Coronary artery (tissue), 2 donors: ENCODE measurements around the gene PNPLA7.

Source experiments
- DNase-seq: peaks from one replicate; pipeline ENCODE4 v3.0.0-alpha.2; 2017; ENCODE audit warnings: low spot score
- H3K27ac ChIP-seq, 2 donors: fragments of 200-600 bp; sonication (generic); one replicate each; pipeline ENCODE4 v1.5.1; 2016 to 2019
- H3K4me3 ChIP-seq: fragments of 200-600 bp; sonication (generic); 2 replicates; pipeline ENCODE4 v1.5.1; 2016; ENCODE audit warnings: mild to moderate bottlenecking, moderate library complexity
- TF ChIP-seq, protein P1 (sequence below): fragments of 200-600 bp; sonication (generic); IDR thresholded peaks from one replicate; pipeline ENCODE4 v1.5.1; 2019; ENCODE audit warnings: antibody characterized with exemption

Gene PNPLA7

DNA sequence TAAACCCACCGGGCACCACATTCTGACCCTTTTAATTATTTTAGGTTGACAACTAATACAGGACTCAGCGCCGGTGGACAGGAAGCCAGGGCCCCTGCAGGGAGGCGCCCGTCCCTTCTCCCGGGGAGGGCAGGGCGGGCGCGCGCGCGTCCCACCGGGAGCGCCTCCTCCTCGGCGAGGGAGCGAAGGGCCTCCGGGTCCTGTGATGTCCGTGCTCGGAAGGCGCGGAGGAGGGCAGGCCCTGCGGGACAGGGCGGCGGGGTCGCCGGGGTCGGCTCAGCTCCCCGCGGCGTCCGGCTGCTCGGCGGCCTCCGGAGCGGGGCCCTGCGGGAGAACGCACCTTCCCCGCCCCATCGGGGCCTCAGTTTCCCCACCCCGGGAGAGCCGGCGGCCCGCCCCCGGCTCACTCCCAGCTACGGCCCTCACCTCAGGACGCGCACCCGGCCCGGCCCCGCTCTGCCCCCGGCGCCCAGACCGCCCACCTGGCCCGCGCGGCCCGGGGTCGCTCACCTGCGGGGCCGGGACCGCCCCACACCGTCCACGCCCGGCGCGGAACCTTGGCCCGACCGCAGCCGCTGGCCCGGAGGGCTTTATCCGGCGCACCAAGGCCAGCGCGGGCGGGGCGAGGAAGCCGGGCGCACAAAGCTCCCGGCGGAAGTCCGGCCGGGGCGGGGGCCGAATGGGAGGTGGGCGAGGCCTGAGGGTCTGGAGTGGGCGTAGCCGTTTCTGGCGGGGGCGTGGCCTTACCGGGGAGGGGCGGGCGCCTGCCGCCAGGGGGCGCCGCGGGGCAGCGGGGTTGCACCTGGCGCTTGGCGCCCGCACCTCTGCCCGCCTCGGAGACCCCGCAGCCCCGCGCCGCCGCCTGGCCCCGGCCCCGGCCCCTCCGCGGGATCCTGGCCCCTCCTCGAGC lies 127.3 kb downstream of the PNPLA7 start, which contains the start of the genes EXD3 and NOXA1:
TSS of gene EXD3 (minus strand) at position 559 of the 910 bp plus-strand sequence. CDS start 27,805 bp downstream, outside the sequence.
TSS of gene NOXA1 (plus strand) at position 790 of the 910 bp plus-strand sequence. CDS start 137 bp downstream, outside the sequence.
- peak; percentile 91 for DNase-seq
- peak within 1 kb of the TSS; percentile 95 for H3K4me3 ChIP-seq
- TF ChIP-seq, protein P1, sequence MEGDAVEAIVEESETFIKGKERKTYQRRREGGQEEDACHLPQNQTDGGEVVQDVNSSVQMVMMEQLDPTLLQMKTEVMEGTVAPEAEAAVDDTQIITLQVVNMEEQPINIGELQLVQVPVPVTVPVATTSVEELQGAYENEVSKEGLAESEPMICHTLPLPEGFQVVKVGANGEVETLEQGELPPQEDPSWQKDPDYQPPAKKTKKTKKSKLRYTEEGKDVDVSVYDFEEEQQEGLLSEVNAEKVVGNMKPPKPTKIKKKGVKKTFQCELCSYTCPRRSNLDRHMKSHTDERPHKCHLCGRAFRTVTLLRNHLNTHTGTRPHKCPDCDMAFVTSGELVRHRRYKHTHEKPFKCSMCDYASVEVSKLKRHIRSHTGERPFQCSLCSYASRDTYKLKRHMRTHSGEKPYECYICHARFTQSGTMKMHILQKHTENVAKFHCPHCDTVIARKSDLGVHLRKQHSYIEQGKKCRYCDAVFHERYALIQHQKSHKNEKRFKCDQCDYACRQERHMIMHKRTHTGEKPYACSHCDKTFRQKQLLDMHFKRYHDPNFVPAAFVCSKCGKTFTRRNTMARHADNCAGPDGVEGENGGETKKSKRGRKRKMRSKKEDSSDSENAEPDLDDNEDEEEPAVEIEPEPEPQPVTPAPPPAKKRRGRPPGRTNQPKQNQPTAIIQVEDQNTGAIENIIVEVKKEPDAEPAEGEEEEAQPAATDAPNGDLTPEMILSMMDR = peak; percentile 51
- peak within 1 kb of the TSS; percentile 71 to 87 for H3K27ac ChIP-seq

DNA sequence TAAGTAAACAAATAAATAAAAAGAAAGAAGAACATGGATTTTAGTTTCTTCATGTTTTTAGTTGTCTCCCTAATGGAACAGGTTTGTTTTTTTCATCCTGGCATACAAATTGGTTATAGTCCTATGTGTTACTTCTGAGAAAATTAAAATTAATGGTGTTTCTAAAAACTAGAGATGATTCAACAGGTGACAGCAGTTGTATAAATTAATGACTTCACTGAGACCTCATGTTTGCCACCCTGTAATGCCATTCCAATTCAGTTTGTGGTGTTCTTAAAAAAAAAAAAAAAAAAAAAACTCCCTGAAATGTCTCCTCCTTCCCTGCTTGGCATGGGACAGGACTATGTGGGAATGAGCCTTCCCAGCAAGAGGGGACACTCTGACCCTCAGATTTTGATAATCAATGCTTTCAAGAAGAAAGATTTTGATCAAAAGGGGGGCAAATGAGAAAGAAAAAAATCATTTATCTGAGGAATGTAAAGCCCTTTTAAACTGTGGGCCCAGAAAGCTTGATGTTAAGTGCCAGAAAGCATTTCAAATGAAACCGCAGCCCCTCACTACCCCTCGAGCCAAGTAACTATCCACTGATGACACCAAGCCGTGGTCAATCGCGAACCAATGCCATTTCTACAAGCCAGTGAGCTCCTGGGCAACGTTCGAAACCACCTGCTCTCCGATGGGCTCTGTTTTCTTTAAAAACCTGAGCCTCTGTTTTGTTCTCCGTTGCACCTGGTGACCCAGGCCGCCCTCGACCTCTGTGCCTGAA lies 128.2 kb downstream of the PNPLA7 start:
- TF ChIP-seq, protein P1 = no peak
- no peak for DNase-seq
- peak overlapping the region in 1 of 2 donors; percentile 55 for H3K27ac ChIP-seq
- H3K4me3 ChIP-seq = peak overlapping the region; percentile 95

DNA sequence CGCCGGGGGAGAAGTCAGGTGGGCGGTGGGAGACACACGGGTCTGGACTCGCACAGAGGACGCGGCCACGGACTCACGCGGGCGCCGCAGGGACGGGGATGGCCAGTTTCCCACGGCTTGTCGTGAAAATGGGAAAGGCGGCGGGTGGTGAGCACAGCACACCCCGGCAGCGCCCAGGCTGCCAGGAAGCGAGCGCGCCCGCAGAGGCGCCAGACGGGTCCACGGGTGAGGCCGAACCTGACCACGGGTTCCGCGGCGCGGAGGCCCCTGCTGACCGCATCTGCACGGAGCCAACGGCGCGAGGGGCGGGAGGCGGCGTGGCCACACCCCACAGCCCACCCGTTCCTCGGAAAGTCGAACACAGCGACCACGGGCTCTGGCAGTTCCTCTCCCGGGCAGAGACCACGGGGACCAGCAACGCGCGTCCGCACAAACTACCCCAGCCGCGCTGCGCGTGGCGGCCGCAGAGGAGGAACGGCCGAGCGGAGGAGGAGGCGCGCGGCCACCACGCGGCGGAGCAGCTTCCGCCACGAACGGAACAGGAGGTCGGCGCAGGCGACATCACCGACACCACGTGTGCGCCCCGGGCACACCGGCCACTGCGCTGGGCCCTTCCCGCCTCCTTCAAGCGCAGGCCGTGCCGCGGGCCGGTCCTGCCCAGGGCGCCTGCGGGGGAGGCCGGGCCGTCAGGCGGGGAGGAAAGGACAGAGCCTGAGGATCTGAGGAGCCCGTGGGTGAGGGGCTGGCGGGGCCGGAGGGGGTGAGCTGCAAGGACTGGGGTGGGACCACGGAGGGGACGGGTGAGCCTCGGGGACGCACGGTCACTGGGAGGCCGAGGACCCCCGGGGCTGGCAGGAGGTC lies 132.8 kb downstream of the PNPLA7 start:
- DNase-seq = no peak
- TF ChIP-seq, protein P1 = no peak
- H3K4me3 ChIP-seq = peak overlapping the region; percentile 37
- peak overlapping the region in 1 of 2 donors; percentile 44 for H3K27ac ChIP-seq

DNA sequence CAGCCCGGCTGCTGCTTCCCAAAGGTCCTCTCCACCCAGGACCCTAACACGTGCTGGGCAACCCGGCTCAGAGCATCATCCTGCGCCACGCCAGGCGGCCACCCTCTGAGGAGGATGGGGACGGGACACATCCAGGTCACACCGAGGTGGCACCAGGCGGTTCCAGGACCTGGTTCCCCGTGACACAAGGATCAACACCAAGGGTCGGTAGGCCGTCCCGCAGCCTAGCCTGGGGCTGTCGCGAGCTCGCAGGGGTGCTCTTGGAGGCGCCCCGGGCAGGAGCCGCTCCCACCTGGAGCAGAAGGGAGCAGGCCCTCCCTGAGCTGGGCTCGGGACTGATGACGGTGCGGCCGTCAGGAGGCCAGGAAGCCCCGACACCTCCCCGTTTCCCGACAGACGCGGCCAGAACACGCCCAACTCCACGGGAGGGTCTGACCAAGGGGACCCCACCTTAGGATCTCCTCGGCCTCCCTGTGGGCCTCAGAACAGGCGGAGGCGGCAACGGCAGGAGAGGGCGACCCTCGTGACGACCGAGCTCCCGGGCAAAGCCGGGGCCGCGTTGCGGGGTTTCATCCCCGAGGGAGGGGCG lies 133.5 kb downstream of the PNPLA7 start:
- DNase-seq = no peak
- Histone ChIP-seq H3K4me3 (no peak overlapping the region), H3K27ac (peak overlapping the region in 1 of 2 donors; percentile 44)
- TF ChIP-seq, protein P1 = no peak

DNA sequence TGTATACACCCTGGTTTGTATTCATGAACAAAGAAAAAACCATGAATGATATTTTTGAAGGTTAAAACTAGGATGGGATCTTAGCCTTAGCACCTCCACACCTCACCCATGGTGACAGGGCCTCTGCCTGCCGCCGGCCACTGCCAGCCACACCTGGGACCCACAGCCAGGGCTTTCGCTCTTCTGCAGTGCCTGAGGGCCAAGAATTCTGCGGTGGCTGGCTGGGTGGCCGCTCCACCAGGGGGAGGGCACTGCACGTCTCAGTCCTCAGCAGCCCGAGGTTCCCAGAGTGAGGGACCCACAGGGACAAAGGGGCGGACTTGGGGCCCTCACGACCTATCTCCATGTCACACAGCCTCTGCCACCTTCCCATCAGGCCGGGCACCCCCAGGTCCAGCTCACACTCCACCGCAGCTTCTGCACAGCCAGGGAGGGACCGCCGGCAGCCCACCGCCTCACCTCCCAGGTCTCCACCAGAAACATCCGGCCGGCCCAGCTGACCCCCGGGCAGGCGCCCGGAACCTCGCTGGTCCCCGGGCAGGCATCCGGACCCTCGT lies 134.1 kb downstream of the PNPLA7 start:
- TF ChIP-seq, protein P1 = no peak
- DNase-seq = no peak
- Histone ChIP-seq H3K27ac (no peak overlapping the region), H3K4me3 (no peak overlapping the region)

DNA sequence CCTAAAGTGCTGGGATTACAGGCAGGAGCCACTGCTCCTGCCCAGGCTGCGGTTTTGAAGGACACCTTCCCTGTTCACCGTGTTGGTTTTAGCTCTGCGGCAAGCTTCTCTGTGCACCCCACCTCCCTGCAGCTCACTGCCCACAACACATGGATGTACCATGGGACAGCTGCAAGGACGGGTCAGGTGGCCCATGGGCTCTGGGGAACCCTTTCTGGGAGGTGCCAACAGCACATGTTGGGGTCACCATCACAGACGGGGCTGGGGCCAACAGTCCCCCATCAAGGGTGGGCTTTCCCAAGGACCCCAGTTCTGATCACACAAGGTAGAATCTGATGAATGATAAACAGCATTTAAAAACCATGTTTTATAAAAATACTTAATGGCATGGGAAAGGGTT lies 134.8 kb downstream of the PNPLA7 start:
- no peak overlapping the region for H3K4me3 ChIP-seq
- H3K27ac ChIP-seq = no peak overlapping the region
- no peak for DNase-seq
- TF ChIP-seq, protein P1 = no peak
